ENCODE results near the gene ITPR2.
A peak's percentile ranks its signal among the peaks of the same experiment; 100 is the strongest.
"Not testable (repeated sequence)": the region's sequence is repeated elsewhere in the genome, so short reads cannot be mapped to it uniquely, and the experiment has no call there.

The ITPR2 gene

DNA sequence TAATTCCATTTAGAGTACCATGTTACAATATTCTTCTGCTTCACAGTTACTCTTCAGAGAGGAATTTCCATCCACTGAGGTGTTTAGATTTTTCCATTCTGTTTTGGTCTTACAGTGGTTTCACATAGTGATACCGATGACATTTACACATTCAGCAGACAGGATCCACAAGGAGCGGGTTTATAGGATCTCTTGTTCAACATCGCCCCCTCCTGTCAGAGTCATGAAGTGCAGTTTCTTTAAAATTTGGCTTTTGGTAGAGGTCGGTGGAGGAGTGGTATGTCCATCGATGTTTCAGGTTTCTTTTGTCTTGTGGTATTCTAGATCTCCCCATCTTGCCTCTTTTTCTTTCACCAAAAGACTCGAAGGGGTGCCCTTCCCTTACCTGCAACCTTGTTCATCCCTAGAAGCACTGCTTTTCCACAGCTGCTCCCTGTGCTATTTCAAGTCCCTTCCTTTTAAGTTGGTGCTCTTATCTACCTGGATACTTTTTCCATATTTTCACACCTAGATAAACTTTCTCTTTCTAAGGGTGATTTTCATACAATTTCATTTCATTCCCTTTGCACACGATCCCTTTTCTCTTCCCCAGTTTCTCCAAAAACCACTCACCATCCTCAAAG lies 181.3 kb downstream of the ITPR2 start:
- peak; percentile 22 for DNase-seq

DNA sequence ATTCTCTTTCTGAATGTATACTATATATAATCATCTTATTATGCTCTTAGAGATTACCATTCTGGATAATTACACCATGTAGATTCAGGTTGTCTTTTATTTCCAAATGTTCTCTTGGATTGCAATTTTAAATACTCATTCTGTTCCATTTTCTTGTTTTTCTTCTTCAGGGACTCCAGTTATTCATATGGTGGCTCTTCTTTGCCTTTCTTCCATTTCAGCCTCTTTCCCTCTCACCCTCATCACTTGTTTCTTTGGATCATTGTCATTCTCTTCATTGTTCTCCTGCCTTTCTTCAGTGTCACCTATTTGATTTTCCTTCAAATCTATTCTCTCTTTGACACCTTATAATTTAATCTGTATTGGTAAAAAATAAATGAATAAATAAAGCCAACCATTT lies 182.0 kb downstream of the ITPR2 start:
- DNase-seq, result no peak

DNA sequence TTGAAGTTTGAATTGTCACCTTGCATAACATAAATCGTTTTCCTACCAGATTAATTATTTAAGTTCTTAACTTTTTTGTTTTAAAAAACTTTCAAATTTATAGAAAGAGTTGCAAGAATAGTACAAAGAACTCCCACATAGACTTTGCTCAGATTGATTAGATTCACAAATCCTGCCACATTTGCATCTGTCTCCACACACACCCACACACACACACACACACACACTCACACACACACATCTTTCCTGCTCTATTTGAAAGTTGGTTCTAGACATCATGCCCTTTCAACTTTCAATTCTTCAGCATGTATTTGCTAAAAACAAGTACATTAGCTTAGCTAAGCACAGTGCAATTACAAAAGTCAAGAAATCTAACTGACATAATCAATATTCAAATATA lies 184.0 kb downstream of the ITPR2 start:
- DNase-seq, result no peak

DNA sequence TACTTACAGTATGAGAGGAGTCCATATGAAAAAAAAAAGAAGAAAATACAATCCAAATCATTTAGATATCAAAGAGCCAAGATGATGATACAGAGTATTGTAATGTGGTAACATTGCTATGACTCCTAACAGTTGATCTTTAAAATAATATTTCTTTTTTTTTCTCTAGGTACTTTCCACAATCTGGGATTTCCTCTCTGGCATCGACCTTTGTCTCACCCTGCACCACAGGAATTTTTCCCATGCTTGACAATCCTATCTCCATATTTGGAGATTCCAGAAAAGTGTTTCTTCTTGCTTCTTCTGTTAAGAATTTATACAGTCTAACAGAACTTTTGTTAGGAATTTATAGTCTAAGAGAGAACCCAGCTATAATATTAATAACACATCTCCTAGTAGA lies 184.4 kb downstream of the ITPR2 start:
- DNase-seq, result no peak

- no peak for DNase-seq
Measured at GRCh38 chr12:26648066-26648465, 184.9 kb downstream of the ITPR2 start.

GRCh38 chr12:26647088-26647487 lies 185.9 kb downstream of the ITPR2 start:
- DNase-seq, result no peak

DNA sequence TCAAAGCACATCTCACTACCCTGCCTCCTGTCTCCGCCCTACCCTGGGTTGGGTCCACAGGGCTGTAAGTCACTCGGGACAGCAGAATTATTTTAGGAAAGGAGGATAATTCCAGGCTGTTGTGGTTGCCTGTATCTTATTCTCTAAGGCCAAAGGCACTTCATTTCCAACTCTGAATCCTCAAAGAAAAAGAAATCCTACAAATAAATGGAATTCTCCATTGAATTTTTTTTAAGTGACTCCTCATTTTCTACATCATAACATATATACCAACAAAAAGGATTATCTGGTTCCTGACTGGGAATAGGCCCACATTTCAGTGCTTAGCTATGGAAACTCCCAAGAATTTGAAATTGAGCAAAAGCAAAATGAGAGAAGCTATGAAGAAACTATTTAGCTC lies 186.4 kb downstream of the ITPR2 start:
- no peak for DNase-seq

DNA sequence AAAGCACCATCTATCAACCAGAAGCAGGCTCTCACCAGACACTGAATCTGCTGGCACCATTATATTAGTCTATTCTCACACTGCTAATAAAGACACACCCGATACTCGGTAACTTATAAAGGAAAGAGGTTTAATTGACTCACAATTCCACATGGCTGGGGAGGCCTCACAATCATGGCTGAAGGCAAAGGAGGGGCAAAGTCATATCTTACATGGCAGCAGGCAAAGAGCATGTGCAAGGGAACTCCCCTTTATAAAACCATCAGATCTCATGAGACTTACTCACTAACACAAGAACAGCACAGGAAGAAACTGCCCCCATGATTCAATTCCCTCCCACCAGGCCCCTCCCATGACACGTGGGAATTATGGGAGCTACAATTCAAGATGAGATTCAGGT lies 188.6 kb downstream of the ITPR2 start:
- DNase-seq, result not testable (repeated sequence)

DNA sequence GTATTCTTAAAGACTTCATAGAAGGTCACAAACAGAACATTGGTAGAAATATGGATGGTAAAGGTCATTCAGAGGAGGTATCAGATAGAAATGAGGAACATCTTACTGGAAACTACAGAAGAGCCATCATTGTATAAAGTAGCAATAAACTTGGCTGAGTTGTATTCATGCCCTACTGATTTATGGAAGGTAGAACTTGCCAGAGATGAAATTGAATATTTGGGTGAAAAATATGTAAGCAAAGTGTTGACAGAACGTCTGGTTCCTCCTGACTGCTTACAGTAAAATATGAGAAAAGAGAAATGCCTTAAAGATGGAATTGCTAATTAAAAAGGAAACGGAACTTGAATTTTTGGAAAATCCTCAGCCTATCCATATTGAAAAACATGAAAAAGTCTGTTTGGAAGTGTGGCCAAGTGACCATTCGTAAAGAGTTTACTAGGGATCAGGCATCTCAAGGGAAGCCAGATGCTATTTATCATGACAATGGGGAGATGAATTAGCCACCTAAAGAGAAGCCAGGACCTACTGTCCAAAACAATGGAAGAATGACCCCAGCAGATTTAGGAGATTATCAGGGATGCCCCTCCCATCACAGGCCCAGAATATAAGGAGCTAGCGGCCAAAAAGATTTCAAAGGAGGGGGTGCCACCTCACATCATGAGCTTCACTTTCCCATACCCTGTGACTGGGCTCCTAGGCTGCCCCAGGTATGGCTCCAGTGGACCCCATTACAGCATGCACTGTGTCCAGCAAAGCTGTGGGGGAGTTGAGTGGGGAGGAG lies 189.3 kb downstream of the ITPR2 start:
- DNase-seq, result no peak

DNA sequence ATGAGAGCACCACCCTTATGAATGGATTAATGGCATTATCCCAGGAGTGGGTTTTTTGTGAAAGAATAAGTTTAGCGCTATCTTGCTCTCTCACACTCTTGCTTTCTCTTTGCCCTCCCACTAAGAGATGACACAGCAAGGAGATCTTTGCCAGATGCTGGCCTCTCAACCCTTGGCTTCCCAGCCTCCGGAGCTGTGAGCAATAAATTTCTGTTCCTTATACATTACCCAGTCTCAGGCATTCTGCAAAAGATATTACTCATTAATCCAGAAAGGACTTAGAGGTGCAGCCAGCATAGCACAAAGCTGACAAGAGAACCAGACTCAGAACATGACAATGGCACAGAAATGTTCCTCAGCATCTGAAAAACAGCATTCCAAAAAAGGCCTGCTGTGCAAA lies 190.6 kb downstream of the ITPR2 start:
- DNase-seq, result no peak

DNA sequence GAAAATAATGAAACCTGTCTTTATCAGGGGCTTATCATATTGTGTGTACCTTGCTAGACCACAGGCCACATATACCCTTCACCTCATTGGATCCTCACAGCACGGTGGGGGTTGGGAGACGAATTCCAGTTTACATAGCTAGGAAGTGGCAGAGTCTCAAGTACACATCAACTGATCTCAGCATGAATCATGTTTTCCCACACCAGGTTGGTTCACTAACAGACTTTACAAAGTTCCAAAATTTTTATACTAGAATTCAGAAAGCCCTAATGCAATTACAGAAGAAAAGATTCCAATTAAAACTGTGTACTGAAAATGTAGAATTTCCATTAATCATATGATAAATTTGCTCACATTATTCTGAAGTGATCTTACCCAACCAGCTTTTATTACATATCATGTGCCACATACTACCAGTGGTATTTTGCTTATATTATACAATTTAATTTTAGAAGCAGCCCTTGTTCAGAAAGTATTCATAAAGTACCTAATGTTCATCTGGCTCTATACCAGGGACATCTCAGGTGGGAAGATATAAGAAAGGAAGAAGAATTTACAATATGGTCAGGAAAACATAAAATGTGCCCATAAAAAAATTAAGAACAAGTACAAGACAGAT lies 196.2 kb downstream of the ITPR2 start:
- DNase-seq, result no peak

- DNase-seq, result no peak
Measured at GRCh38 chr12:26633591-26634210, 199.3 kb downstream of the ITPR2 start.

- no peak for DNase-seq
Measured at GRCh38 chr12:26632756-26633155, 200.2 kb downstream of the ITPR2 start.

DNA sequence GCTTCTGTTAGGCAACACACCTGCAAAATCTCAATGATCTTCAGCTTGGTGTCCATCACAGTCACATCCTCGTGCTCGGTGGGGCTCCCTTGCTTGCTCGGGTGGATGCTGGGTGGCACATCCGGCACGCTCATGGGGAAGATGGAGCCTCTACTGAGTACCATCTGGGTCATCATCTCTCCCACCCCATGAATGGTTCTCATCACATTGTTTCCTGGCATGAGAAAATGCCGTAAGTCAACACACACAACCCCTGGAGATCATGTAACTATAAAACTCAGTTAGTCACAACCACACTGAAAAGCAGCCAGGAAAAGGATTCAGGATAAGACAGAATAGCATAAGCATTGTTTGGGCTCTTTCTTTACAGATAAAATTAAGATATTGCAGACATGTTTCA lies 201.1 kb downstream of the ITPR2 start:
- no peak for DNase-seq

DNA sequence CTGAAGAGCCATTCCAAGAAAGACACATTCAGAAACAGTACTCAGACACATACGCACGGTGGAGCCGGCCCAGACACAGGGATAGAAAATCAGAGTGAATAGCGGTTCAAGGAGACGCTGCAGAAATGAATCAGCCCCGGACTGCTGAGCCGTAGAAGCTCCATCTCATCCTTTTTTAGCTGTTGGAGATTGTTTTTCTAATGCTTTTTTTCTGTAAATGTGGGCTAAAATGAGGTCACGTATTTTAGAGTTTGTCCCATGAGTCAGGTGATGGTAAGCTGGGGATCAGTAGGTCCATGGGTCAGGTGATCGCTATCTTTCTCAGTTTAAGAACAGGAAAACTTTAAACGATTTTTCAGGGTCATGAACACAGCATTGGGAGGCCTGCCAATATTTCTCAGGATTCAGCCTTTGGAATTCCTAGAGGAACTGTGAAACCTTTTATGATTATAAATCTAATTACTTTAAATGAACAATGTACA lies 202.4 kb downstream of the ITPR2 start:
- DNase-seq, result no peak

DNA sequence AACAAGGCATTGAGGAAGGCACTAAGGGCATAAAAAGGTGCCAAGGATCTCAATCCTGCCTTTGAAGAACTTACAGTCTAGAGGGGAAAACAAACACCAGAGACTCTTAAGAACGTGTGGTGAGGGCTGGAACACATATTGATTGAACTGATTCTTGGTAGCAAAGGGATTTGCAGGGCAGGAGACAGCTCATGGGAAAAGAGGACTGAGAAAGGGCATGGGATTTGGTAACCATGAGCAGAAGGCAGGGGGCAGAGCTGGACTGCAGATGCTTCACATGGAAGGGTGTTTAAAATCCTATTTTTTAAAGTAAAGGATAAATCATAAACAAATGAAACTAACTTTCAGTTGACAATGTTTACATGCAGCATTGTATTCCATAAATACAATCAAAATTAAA lies 203.1 kb downstream of the ITPR2 start:
- no peak for DNase-seq

DNA sequence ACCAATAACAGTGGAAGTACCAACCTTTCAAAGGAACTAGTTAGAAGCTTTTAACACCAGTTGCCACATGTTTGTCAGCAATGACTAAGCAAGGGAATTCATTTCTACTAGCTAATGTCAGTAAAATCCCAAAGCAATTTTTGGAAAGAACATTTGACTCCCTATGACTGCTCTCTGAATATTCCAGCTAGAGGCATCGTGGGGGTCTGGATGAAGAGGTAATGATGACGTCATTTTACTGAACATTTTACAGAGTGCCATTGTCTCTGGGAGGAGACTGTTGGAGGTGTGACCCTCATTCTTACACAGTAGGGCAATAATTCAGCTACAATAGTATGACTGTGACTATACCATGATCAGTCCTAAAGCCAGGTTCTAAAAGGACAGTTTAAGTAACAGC lies 204.8 kb downstream of the ITPR2 start:
- no peak for DNase-seq

- no peak for DNase-seq
Measured at GRCh38 chr12:26627335-26627734, 205.7 kb downstream of the ITPR2 start.

DNA sequence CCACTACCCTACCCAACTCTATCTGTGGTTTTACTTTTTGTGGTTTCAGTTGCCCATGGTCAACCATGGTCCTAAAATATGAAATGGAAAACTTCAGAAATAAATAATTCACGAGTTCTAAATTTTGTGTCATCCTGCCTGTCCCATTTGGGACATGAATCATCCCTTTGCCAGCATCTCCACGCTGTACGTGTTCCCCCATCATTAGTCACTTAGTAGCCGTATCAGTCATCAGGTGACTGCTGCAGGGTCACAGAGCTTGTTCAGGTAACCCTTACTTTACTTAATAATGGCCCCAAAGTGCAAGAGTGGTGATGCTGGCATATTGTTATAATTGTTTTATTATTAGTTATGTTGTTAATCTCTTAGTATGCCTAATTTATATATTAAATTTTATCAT lies 209.9 kb downstream of the ITPR2 start:
- no peak for DNase-seq

DNA sequence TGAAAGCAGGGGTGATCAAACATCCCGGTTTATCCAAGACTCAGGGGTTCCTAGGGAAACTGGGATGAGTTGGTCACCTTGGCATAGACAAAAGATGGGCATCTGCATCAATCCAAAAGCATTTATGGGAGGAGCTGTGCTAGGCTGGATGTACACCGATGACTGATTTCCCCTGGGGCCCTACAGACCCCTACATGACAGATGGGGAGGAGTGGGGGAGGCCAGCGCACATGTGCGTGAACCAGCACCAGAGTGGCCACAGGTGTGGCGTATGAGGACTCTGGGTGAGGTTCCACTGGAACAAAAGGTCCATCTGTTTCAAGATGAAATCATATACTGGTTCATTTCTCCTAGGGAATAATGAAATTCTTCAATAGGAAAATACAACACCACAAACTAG lies 210.4 kb downstream of the ITPR2 start:
- DNase-seq, result no peak

DNA sequence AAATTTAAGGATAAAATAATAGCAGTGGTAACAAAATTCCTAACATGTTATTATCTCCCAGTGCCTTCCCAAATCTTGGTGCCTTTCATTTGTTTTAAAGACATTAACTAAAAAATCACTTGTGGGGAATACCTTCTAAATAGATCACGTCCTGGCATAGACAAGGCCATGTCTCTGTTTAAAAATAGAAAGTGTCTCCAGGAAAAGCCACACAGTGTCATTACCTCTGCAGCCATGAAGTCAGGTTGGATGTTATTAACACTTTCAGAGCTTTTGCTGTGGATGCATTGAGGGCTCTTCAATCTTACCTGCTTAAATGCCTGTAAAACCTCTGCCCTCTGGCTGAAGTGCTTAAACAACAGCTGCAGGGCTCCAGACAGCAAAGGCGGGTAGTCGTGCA lies 211.1 kb downstream of the ITPR2 start:
- DNase-seq, result peak; percentile 26

GRCh38 chr12:26620907-26621306 lies 212.1 kb downstream of the ITPR2 start:
- no peak for DNase-seq

DNA sequence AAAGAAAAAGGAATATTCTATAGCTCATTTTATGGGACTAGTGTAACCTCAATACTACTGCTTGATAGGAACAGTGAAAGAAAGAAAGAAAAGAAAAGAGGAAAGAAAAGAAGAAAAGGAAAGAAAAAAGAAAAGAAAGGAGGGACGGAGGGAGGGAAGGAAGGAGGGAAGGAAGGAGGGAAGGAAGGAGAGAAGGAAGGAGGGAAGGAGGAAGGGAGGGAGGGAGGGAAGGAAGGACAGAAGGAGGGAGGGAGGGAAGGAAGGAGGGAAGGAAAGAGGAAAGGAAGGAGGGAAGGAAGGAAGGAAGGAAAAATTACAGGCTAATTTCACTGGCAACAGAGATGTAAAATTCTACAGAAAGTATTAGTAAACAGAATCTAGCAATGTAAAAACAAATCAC lies 215.5 kb downstream of the ITPR2 start:
- no peak for DNase-seq
